Activated naive CD8-positive, alpha-beta T cell (primary cell): ENCODE measurements around the gene TNFSF13.
A peak's percentile ranks its signal among the peaks of the same experiment; 100 is the strongest.

Experiments
- H3K27ac Mint-ChIP-seq: one replicate; pipeline ENCODE4 v1.8.0; 2021; ENCODE audit warnings: mixed read lengths
- H3K27me3 Mint-ChIP-seq: one replicate; pipeline ENCODE4 v1.8.0; 2021; ENCODE audit warnings: mixed read lengths
- H3K36me3 Mint-ChIP-seq: one replicate; pipeline ENCODE4 v1.8.0; 2021; ENCODE audit warnings: mixed read lengths
- H3K4me1 Mint-ChIP-seq: one replicate; pipeline ENCODE4 v1.8.0; 2021; ENCODE audit warnings: low read depth, mixed read lengths
- H3K4me3 Mint-ChIP-seq: one replicate; pipeline ENCODE4 v1.8.0; 2021; ENCODE audit warnings: mild to moderate bottlenecking, mixed read lengths
- H3K9me3 Mint-ChIP-seq: one replicate; pipeline ENCODE4 v1.8.0; 2021; ENCODE audit warnings: low read depth, mixed read lengths

TNFSF13 gene

GRCh38 chr17:7558544-7559319 is at the start of gene TNFSF13:
TSS of gene TNFSF13 (plus strand) at chr17:7558750. CDS start at chr17:7559040, 290 bp downstream.
- H3K4me1 Mint-ChIP-seq, result peaks cover 57% of the 10 kb centered on the region
- no peaks in the 10 kb centered on the region for H3K9me3 Mint-ChIP-seq
- H3K4me3 Mint-ChIP-seq, result peak within 1 kb of the TSS; percentile 96
- H3K27ac Mint-ChIP-seq, result peak within 1 kb of the TSS; percentile 85
- no peaks in the 10 kb centered on the region for H3K27me3 Mint-ChIP-seq
- H3K36me3 Mint-ChIP-seq, result peaks cover 5% of the 10 kb centered on the region

GRCh38 chr17:7508846-7509245 is 49.7 kb upstream of the TNFSF13 start:
- Mint-ChIP-seq H3K27ac (no peak overlapping the region), H3K27me3 (no peaks in the 10 kb centered on the region), H3K4me3 (no peak overlapping the region), H3K9me3 (no peaks in the 10 kb centered on the region), H3K4me1 (no peaks in the 10 kb centered on the region), H3K36me3 (peaks cover 8% of the 10 kb centered on the region)

GRCh38 chr17:7509937-7510336 is 48.6 kb upstream of the TNFSF13 start:
- no peak overlapping the region for H3K27ac Mint-ChIP-seq
- no peaks in the 10 kb centered on the region for H3K9me3 Mint-ChIP-seq
- H3K4me3 Mint-ChIP-seq, result no peak overlapping the region
- H3K36me3 Mint-ChIP-seq, result peaks cover 8% of the 10 kb centered on the region
- no peaks in the 10 kb centered on the region for H3K27me3 Mint-ChIP-seq
- H3K4me1 Mint-ChIP-seq, result peaks cover 3% of the 10 kb centered on the region

GRCh38 chr17:7511108-7511507 is 47.4 kb upstream of the TNFSF13 start:
- H3K36me3 Mint-ChIP-seq, result peaks cover 7% of the 10 kb centered on the region
- no peaks in the 10 kb centered on the region for H3K27me3 Mint-ChIP-seq
- no peak overlapping the region for H3K4me3 Mint-ChIP-seq
- peak overlapping the region; percentile 29 for H3K27ac Mint-ChIP-seq
- H3K4me1 Mint-ChIP-seq, result peaks cover 3% of the 10 kb centered on the region
- no peaks in the 10 kb centered on the region for H3K9me3 Mint-ChIP-seq

GRCh38 chr17:7512105-7512504 is 46.4 kb upstream of the TNFSF13 start:
- Mint-ChIP-seq H3K27me3 (no peaks in the 10 kb centered on the region), H3K36me3 (peaks cover 4% of the 10 kb centered on the region), H3K4me3 (no peak overlapping the region), H3K4me1 (peaks cover 3% of the 10 kb centered on the region), H3K9me3 (no peaks in the 10 kb centered on the region), H3K27ac (no peak overlapping the region)

GRCh38 chr17:7512824-7513540 is 45.6 kb upstream of the TNFSF13 start:
- Mint-ChIP-seq H3K9me3 (no peaks in the 10 kb centered on the region), H3K36me3 (peaks cover 4% of the 10 kb centered on the region), H3K27ac (no peak overlapping the region), H3K4me3 (no peak overlapping the region), H3K27me3 (no peaks in the 10 kb centered on the region), H3K4me1 (peaks cover 3% of the 10 kb centered on the region)

GRCh38 chr17:7513850-7514419 is 44.6 kb upstream of the TNFSF13 start:
- H3K9me3 Mint-ChIP-seq, result no peaks in the 10 kb centered on the region
- no peaks in the 10 kb centered on the region for H3K27me3 Mint-ChIP-seq
- peaks cover 3% of the 10 kb centered on the region for H3K4me1 Mint-ChIP-seq
- no peak overlapping the region for H3K4me3 Mint-ChIP-seq
- H3K36me3 Mint-ChIP-seq, result peaks cover 4% of the 10 kb centered on the region
- no peak overlapping the region for H3K27ac Mint-ChIP-seq

- H3K9me3 Mint-ChIP-seq, result no peaks in the 10 kb centered on the region
- peak overlapping the region; percentile 19 for H3K27ac Mint-ChIP-seq
Observed at GRCh38 chr17:7515911-7516610, 42.5 kb upstream of the TNFSF13 start.

GRCh38 chr17:7523033-7523432 is 35.5 kb upstream of the TNFSF13 start:
- no peaks in the 10 kb centered on the region for H3K9me3 Mint-ChIP-seq
- H3K4me1 Mint-ChIP-seq, result peaks cover 3% of the 10 kb centered on the region
- no peak overlapping the region for H3K27ac Mint-ChIP-seq
- H3K4me3 Mint-ChIP-seq, result no peak overlapping the region
- H3K36me3 Mint-ChIP-seq, result no peaks in the 10 kb centered on the region
- no peaks in the 10 kb centered on the region for H3K27me3 Mint-ChIP-seq

More at GRCh38 chr17:7515911-7516610, 42.5 kb upstream of the TNFSF13 start:
- no peaks in the 10 kb centered on the region for H3K27me3 Mint-ChIP-seq
- peaks cover 2% of the 10 kb centered on the region for H3K36me3 Mint-ChIP-seq
- H3K4me3 Mint-ChIP-seq, result no peak overlapping the region
- H3K4me1 Mint-ChIP-seq, result peaks cover 3% of the 10 kb centered on the region

- H3K27me3 Mint-ChIP-seq, result no peaks in the 10 kb centered on the region
- no peaks in the 10 kb centered on the region for H3K9me3 Mint-ChIP-seq
- no peaks in the 10 kb centered on the region for H3K4me1 Mint-ChIP-seq
- no peaks in the 10 kb centered on the region for H3K36me3 Mint-ChIP-seq
- H3K4me3 Mint-ChIP-seq, result no peak overlapping the region
- H3K27ac Mint-ChIP-seq, result no peak overlapping the region
Observed at GRCh38 chr17:7528842-7529241, 29.7 kb upstream of the TNFSF13 start.

- H3K9me3 Mint-ChIP-seq, result no peaks in the 10 kb centered on the region
- H3K27me3 Mint-ChIP-seq, result no peaks in the 10 kb centered on the region
- H3K27ac Mint-ChIP-seq, result no peak overlapping the region
- H3K36me3 Mint-ChIP-seq, result no peaks in the 10 kb centered on the region
- H3K4me3 Mint-ChIP-seq, result no peak overlapping the region
- H3K4me1 Mint-ChIP-seq, result no peaks in the 10 kb centered on the region
Observed at GRCh38 chr17:7530023-7530900, 28.3 kb upstream of the TNFSF13 start.

- no peaks in the 10 kb centered on the region for H3K9me3 Mint-ChIP-seq
- H3K27ac Mint-ChIP-seq, result no peak overlapping the region
- no peaks in the 10 kb centered on the region for H3K4me1 Mint-ChIP-seq
- H3K36me3 Mint-ChIP-seq, result no peaks in the 10 kb centered on the region
- H3K27me3 Mint-ChIP-seq, result no peaks in the 10 kb centered on the region
- no peak overlapping the region for H3K4me3 Mint-ChIP-seq
Observed at GRCh38 chr17:7538050-7538449, 20.5 kb upstream of the TNFSF13 start.

- H3K4me1 Mint-ChIP-seq, result no peaks in the 10 kb centered on the region
- H3K4me3 Mint-ChIP-seq, result no peak overlapping the region
- H3K36me3 Mint-ChIP-seq, result no peaks in the 10 kb centered on the region
- no peak overlapping the region for H3K27ac Mint-ChIP-seq
- H3K27me3 Mint-ChIP-seq, result no peaks in the 10 kb centered on the region
- no peaks in the 10 kb centered on the region for H3K9me3 Mint-ChIP-seq
Observed at GRCh38 chr17:7538891-7539545, 19.5 kb upstream of the TNFSF13 start.
